Activated CD4-positive, alpha-beta T cell treated with anti-CD3 and anti-CD28 coated beads for 36 hours (primary cell): ENCODE measurements around the gene ENOPH1. TPM values are rescaled to one million over a fixed set of nuclear protein-coding genes. Genes with fewer than 3 reads are reported as not detected.

Source experiments
- ATAC-seq: fragments of 200-7000 bp; cut with Tn5 transposase; one replicate; pipeline ENCODE4 v1.10.0; 2021; ENCODE audit warnings: mild to moderate bottlenecking, moderate library complexity
- CTCF ChIA-PET: fragments of 350-600 bp; sonication (Branson Sonifier 250); formaldehyde crosslinking; loops from one replicate; lab custom pipeline; 2021; ENCODE audit warnings: antibody characterized with exemption; lab: Charles Lee
- POLR2A ChIA-PET: fragments of 350-600 bp; sonication (Branson Sonifier 250); formaldehyde crosslinking; loops from one replicate; lab custom pipeline; 2021; ENCODE audit warnings: antibody characterized with exemption, inconsistent platforms; lab: Charles Lee
- DNase-seq: peaks from one replicate; pipeline ENCODE4 v3.0.0-alpha.2; 2020
- H3K27ac Mint-ChIP-seq: one replicate; pipeline ENCODE4 v1.8.0; 2021; ENCODE audit warnings: mixed read lengths
- H3K27me3 Mint-ChIP-seq: one replicate; pipeline ENCODE4 v1.8.0; 2021; ENCODE audit warnings: mixed read lengths
- H3K36me3 Mint-ChIP-seq: one replicate; pipeline ENCODE4 v1.8.0; 2021; ENCODE audit warnings: low read depth, mixed read lengths
- H3K4me1 Mint-ChIP-seq: one replicate; pipeline ENCODE4 v1.8.0; 2021; ENCODE audit warnings: mixed read lengths
- H3K4me3 Mint-ChIP-seq: one replicate; pipeline ENCODE4 v1.8.0; 2021; ENCODE audit warnings: mild to moderate bottlenecking, moderate library complexity, mixed read lengths
- H3K9me3 Mint-ChIP-seq: one replicate; pipeline ENCODE4 v1.8.0; 2021; ENCODE audit warnings: low read depth, mixed read lengths
- intact Hi-C, 2 experiments: fragments of 100-400 bp; cut with DNase I in 1 of 2; cut with micrococcal nuclease in 1 of 2; formaldehyde crosslinking; loops; one replicate each; pipeline versions ENCODE4 v1.14.2 to v1.15.1; 2022 to 2024; cut with DNase I, micrococcal nuclease
- total RNA-seq, 2 experiments: library from RNA; stranded (reverse); gene quantifications; one replicate each; pipeline ENCODE4 v1.2.3, GENCODE V29; 2021

ENOPH1 gene
- total RNA-seq, 2 experiments from 2014 or later, result 60.1 to 81.8 TPM

- Mint-ChIP-seq H3K27ac (peak overlapping the region; percentile 99), H3K27me3 (no peaks in the 10 kb centered on the region), H3K36me3 (peaks cover 77% of the 10 kb centered on the region), H3K4me1 (peaks cover 48% of the 10 kb centered on the region), H3K9me3 (no peaks in the 10 kb centered on the region), H3K4me3 (peak overlapping the region; percentile 94)
- ChIA-PET POLR2A (interaction anchor here (0.6 to 2.6 kb wide), 10 partner anchors 8 to 144 kb away, joined by 3 to 38 read pairs (median 6); partner anchors contain the start of gene HNRNPD), CTCF (interaction anchor here (0.7 to 2.4 kb wide), 18 partner anchors 9 to 310 kb away, joined by 3 to 14 read pairs (median 4); partner anchors contain the start of gene HNRNPD)
- ATAC-seq (no peak), DNase-seq (no peak)
- intact Hi-C loops, result loop anchor here (2.0 to 5.0 kb wide), 3 partner anchors 144 to 958 kb away; partner anchors contain the start of genes PLAC8 (in 1 of the 2) and RASGEF1B (in 1 of the 2)
These were observed 1.8 kb upstream of the ENOPH1 start for GRCh38 chr4:82428526-82428968.

GRCh38 chr4:82428969-82429727 is 1.2 kb upstream of the ENOPH1 start:
- DNase-seq (peak; percentile 96), ATAC-seq (peak; percentile 55)
- H3K9me3 Mint-ChIP-seq, result no peaks in the 10 kb centered on the region
- H3K36me3 Mint-ChIP-seq, result peaks cover 74% of the 10 kb centered on the region
- ChIA-PET CTCF (interaction anchor here (0.7 to 2.4 kb wide), 17 partner anchors 9 to 77 kb away, joined by 3 to 14 read pairs (median 4); partner anchors contain the start of gene HNRNPD), POLR2A (interaction anchor here (0.7 to 2.6 kb wide), 14 partner anchors 8 to 606 kb away, joined by 3 to 38 read pairs (median 4); partner anchors contain the start of genes COPS4, HNRNPD and THAP9)
- H3K27me3 Mint-ChIP-seq, result no peaks in the 10 kb centered on the region
- H3K4me1 Mint-ChIP-seq, result peaks cover 50% of the 10 kb centered on the region
- H3K27ac Mint-ChIP-seq, result peak overlapping the region; percentile 99
- H3K4me3 Mint-ChIP-seq, result peak overlapping the region; percentile 94
- intact Hi-C loops, result loop anchor here (1.0 to 5.0 kb wide), 5 partner anchors 55 to 958 kb away; partner anchors contain the start of genes PLAC8 (in 1 of the 2) and RASGEF1B (in 1 of the 2)

- peaks cover 50% of the 10 kb centered on the region for H3K4me1 Mint-ChIP-seq
- intact Hi-C loops, result loop anchor here (1.0 to 10.0 kb wide), 15 partner anchors 55 to 1026 kb away; partner anchors contain the start of genes THAP9 (in 2 of the 2), COPS4 (in 1 of the 2), COQ2 (in 1 of the 2) and HELQ (in 1 of the 2)
- ChIA-PET POLR2A (interaction anchor here (0.7 to 2.6 kb wide), 12 partner anchors 10 to 605 kb away, joined by 3 to 38 read pairs (median 4); partner anchors contain the start of genes COPS4, HNRNPD and THAP9), CTCF (interaction anchor here (0.7 to 2.4 kb wide), 15 partner anchors 9 to 78 kb away, joined by 3 to 14 read pairs (median 5); partner anchors contain the start of gene HNRNPD)
- peaks cover 73% of the 10 kb centered on the region for H3K36me3 Mint-ChIP-seq
- ATAC-seq (no peak), DNase-seq (no peak)
- H3K9me3 Mint-ChIP-seq, result no peaks in the 10 kb centered on the region
- H3K27ac Mint-ChIP-seq, result peak overlapping the region; percentile 99
- peak overlapping the region; percentile 94 for H3K4me3 Mint-ChIP-seq
- H3K27me3 Mint-ChIP-seq, result no peaks in the 10 kb centered on the region
These were observed 630 bp upstream of the ENOPH1 start for GRCh38 chr4:82429728-82430192.

GRCh38 chr4:82430964-82431745 is 765 bp downstream of the ENOPH1 start:
- POLR2A ChIA-PET, result interaction anchor here (0.8 to 1.4 kb wide), 2 partner anchors 57 to 146 kb away, joined by 3 to 6 read pairs; partner anchors contain the start of gene HNRNPD
- DNase-seq (peak; percentile 69), ATAC-seq (no peak)
- H3K36me3 Mint-ChIP-seq, result peaks cover 69% of the 10 kb centered on the region
- no peaks in the 10 kb centered on the region for H3K9me3 Mint-ChIP-seq
- CTCF ChIA-PET, result interaction anchor here (0.7 to 1.0 kb wide), 4 partner anchors 57 to 1026 kb away, joined by 3 read pairs; partner anchors contain the start of gene HNRNPD
- H3K4me1 Mint-ChIP-seq, result peaks cover 49% of the 10 kb centered on the region
- peak overlapping the region; percentile 88 for H3K27ac Mint-ChIP-seq
- intact Hi-C loops, result loop anchor here (1.0 to 10.0 kb wide), 11 partner anchors 57 to 1024 kb away; partner anchors contain the start of genes THAP9 (in 2 of the 2), COPS4 (in 1 of the 2), COQ2 (in 1 of the 2) and HELQ (in 1 of the 2)
- H3K4me3 Mint-ChIP-seq, result peak overlapping the region; percentile 94
- no peaks in the 10 kb centered on the region for H3K27me3 Mint-ChIP-seq

- H3K36me3 Mint-ChIP-seq, result peaks cover 69% of the 10 kb centered on the region
These were observed 1.4 kb downstream of the ENOPH1 start for GRCh38 chr4:82431831-82432230.

GRCh38 chr4:82432596-82432995 is 2.2 kb downstream of the ENOPH1 start:
- Mint-ChIP-seq H3K36me3 (peaks cover 69% of the 10 kb centered on the region), H3K4me3 (peak overlapping the region; percentile 94), H3K4me1 (peaks cover 52% of the 10 kb centered on the region), H3K27me3 (no peaks in the 10 kb centered on the region), H3K27ac (peak overlapping the region; percentile 79), H3K9me3 (no peaks in the 10 kb centered on the region)
- DNase-seq (no peak), ATAC-seq (no peak)
- intact Hi-C loops, result loop anchor here (5.0 to 10.0 kb wide), 4 partner anchors 580 to 922 kb away; partner anchors contain the start of genes COQ2 (in 1 of the 2) and LIN54 (in 1 of the 2)
- POLR2A ChIA-PET, result interaction anchor here (0.7 kb wide), 1 partner anchor 20 kb away, joined by 4 read pairs; no protein-coding TSS in a partner anchor
- CTCF ChIA-PET, result no interaction called here

More at GRCh38 chr4:82431831-82432230, 1.4 kb downstream of the ENOPH1 start:
- ATAC-seq (no peak), DNase-seq (no peak)
- no peaks in the 10 kb centered on the region for H3K9me3 Mint-ChIP-seq
- peaks cover 49% of the 10 kb centered on the region for H3K4me1 Mint-ChIP-seq
- ChIA-PET POLR2A (interaction anchor here (0.8 to 1.4 kb wide), 2 partner anchors 58 to 147 kb away, joined by 3 to 6 read pairs; partner anchors contain the start of gene HNRNPD), CTCF (interaction anchor here (0.7 to 1.0 kb wide), 2 partner anchors 66 to 1025 kb away, joined by 3 read pairs; no protein-coding TSS in a partner anchor)
- H3K4me3 Mint-ChIP-seq, result peak overlapping the region; percentile 94
- intact Hi-C loops, result loop anchor here (2.0 to 10.0 kb wide), 5 partner anchors 469 to 923 kb away; partner anchors contain the start of genes COQ2 (in 1 of the 2), LIN54 (in 1 of the 2) and THAP9 (in 1 of the 2)
- peak overlapping the region; percentile 79 for H3K27ac Mint-ChIP-seq
- H3K27me3 Mint-ChIP-seq, result no peaks in the 10 kb centered on the region

- POLR2A ChIA-PET, result interaction anchor here (0.7 to 2.0 kb wide), 3 partner anchors 10 to 962 kb away, joined by 3 to 8 read pairs (median 5); partner anchors contain the start of genes HNRNPD and RASGEF1B
- peaks cover 63% of the 10 kb centered on the region for H3K36me3 Mint-ChIP-seq
- DNase-seq, result no peak
- H3K4me1 Mint-ChIP-seq, result peaks cover 64% of the 10 kb centered on the region
- no peaks in the 10 kb centered on the region for H3K9me3 Mint-ChIP-seq
- peak overlapping the region; percentile 7 for H3K4me3 Mint-ChIP-seq
- no peaks in the 10 kb centered on the region for H3K27me3 Mint-ChIP-seq
- peak; percentile 40 for ATAC-seq
- H3K27ac Mint-ChIP-seq, result peak overlapping the region; percentile 92
- CTCF ChIA-PET, result interaction anchor here (1.0 kb wide), 1 partner anchor 9 kb away, joined by 3 read pairs; no protein-coding TSS in a partner anchor
- intact Hi-C loops, result loop anchor here (5.0 to 10.0 kb wide), 4 partner anchors 579 to 921 kb away; partner anchors contain the start of genes COQ2 (in 1 of the 2) and LIN54 (in 1 of the 2)
These were observed 3.4 kb downstream of the ENOPH1 start for GRCh38 chr4:82433791-82434190.

GRCh38 chr4:82434949-82435348 is 4.6 kb downstream of the ENOPH1 start:
- intact Hi-C loops, result loop anchor here (5.0 to 10.0 kb wide), 4 partner anchors 577 to 920 kb away; partner anchors contain the start of genes COQ2 (in 1 of the 2) and LIN54 (in 1 of the 2)
- H3K27me3 Mint-ChIP-seq, result no peaks in the 10 kb centered on the region
- H3K4me3 Mint-ChIP-seq, result no peak overlapping the region
- peaks cover 76% of the 10 kb centered on the region for H3K4me1 Mint-ChIP-seq
- ChIA-PET CTCF (interaction anchor here (0.6 to 0.8 kb wide), 2 partner anchors 73 to 196 kb away, joined by 3 read pairs; no protein-coding TSS in a partner anchor), POLR2A (interaction anchor here (0.6 to 2.0 kb wide), 4 partner anchors 61 to 457 kb away, joined by 3 to 8 read pairs (median 4); partner anchors contain the start of gene HNRNPD)
- peak overlapping the region; percentile 82 for H3K27ac Mint-ChIP-seq
- peaks cover 67% of the 10 kb centered on the region for H3K36me3 Mint-ChIP-seq
- ATAC-seq, result no peak
- no peaks in the 10 kb centered on the region for H3K9me3 Mint-ChIP-seq
- no peak for DNase-seq

GRCh38 chr4:82436130-82436529 is 5.7 kb downstream of the ENOPH1 start:
- H3K4me3 Mint-ChIP-seq, result no peak overlapping the region
- POLR2A ChIA-PET, result no interaction called here

More at GRCh38 chr4:82436130-82436529, 5.7 kb downstream of the ENOPH1 start:
- CTCF ChIA-PET, result no interaction called here
- no peak for ATAC-seq
- H3K36me3 Mint-ChIP-seq, result peaks cover 66% of the 10 kb centered on the region
- DNase-seq, result no peak
- peak overlapping the region; percentile 11 for H3K27ac Mint-ChIP-seq
- H3K4me1 Mint-ChIP-seq, result peaks cover 84% of the 10 kb centered on the region
- intact Hi-C loops, result loop anchor here in 1 of 2 experiments (10.0 kb wide), 2 partner anchors 799 to 919 kb away; no protein-coding TSS in a partner anchor
- H3K27me3 Mint-ChIP-seq, result no peaks in the 10 kb centered on the region
- H3K9me3 Mint-ChIP-seq, result no peaks in the 10 kb centered on the region
